GM18511 (cell line): ENCODE results near the gene AGAP1.
"Not testable (repeated sequence)": the region's sequence is repeated elsewhere in the genome, so short reads cannot be mapped to it uniquely, and the experiment has no call there.

Experiments
- ATAC-seq: cut with Tn5 transposase; IDR thresholded peaks from one replicate; pipeline ENCODE4 v1.9.1; 2021; ENCODE audit warnings: mild to moderate bottlenecking, moderate library complexity; ENCODE audit not compliant: unreplicated experiment

AGAP1 gene

GRCh38 chr2:236125541-236125940, 631.7 kb downstream of the AGAP1 start:
- ATAC-seq = no peak

GRCh38 chr2:236127010-236127409, 633.2 kb downstream of the AGAP1 start:
- no peak for ATAC-seq

- no peak for ATAC-seq
Measured at GRCh38 chr2:236128321-236128720, 634.5 kb downstream of the AGAP1 start.

GRCh38 chr2:236129935-236130334, 636.1 kb downstream of the AGAP1 start:
- ATAC-seq = no peak

GRCh38 chr2:236130349-236130998, 636.6 kb downstream of the AGAP1 start:
- no peak for ATAC-seq

- no peak for ATAC-seq
Measured at GRCh38 chr2:236131073-236131692, 637.3 kb downstream of the AGAP1 start.

- no peak for ATAC-seq
Measured at GRCh38 chr2:236133410-236134012, 639.7 kb downstream of the AGAP1 start.

GRCh38 chr2:236136538-236136937, 642.7 kb downstream of the AGAP1 start:
- no peak for ATAC-seq

- ATAC-seq = no peak
Measured at GRCh38 chr2:236137066-236137465, 643.2 kb downstream of the AGAP1 start.

GRCh38 chr2:236141616-236142015, 647.8 kb downstream of the AGAP1 start:
- ATAC-seq = not testable (repeated sequence)

- ATAC-seq = no peak
Measured at GRCh38 chr2:236143811-236144210, 650.0 kb downstream of the AGAP1 start.

GRCh38 chr2:236146436-236146835, 652.6 kb downstream of the AGAP1 start:
- ATAC-seq = no peak

GRCh38 chr2:236155406-236155805, 661.6 kb downstream of the AGAP1 start:
- ATAC-seq = no peak

GRCh38 chr2:236156095-236156859, 662.4 kb downstream of the AGAP1 start:
- no peak for ATAC-seq

GRCh38 chr2:236156860-236157194, 663.0 kb downstream of the AGAP1 start:
- ATAC-seq = no peak

GRCh38 chr2:236157366-236157765, 663.5 kb downstream of the AGAP1 start:
- no peak for ATAC-seq

- ATAC-seq = no peak
Measured at GRCh38 chr2:236157815-236158498, 664.1 kb downstream of the AGAP1 start.

GRCh38 chr2:236158969-236159777, 665.3 kb downstream of the AGAP1 start:
- no peak for ATAC-seq

GRCh38 chr2:236159778-236160170, 665.9 kb downstream of the AGAP1 start:
- no peak for ATAC-seq

- no peak for ATAC-seq
Measured at GRCh38 chr2:236160366-236161081, 666.7 kb downstream of the AGAP1 start.
